Measurements from ENCODE around the gene ATP1A2.
"Not testable (repeated sequence)": the region's sequence is repeated elsewhere in the genome, so short reads cannot be mapped to it uniquely, and the experiment has no call there.

ATP1A2 gene

GRCh38 chr1:160101717-160102522 lies 13.6 kb upstream of the ATP1A2 start:
- no peak for DNase-seq

- no peak for DNase-seq
Measured at GRCh38 chr1:160103658-160104408, 11.7 kb upstream of the ATP1A2 start.

DNA sequence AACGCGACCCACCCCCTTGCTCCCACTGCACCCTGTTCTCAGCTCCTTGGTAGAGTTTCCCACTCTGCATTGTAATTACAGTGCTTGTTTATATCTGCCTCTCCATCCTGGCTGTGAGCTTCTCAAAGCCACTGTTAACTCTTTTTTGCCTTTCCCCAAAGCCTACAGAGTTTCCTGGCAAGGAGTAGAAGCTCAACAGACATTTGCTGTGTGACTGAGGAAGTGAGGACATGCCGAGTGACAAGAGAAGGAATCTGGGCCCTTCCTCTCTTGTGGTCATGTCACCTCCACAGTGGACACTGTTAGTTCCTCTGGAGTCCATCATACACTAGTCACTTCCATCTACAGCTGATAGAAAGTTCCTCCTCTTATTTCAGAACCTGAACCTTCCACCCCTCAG lies 11.1 kb upstream of the ATP1A2 start:
- DNase-seq: no peak

GRCh38 chr1:160105155-160105554 lies 10.4 kb upstream of the ATP1A2 start:
- DNase-seq: no peak

DNA sequence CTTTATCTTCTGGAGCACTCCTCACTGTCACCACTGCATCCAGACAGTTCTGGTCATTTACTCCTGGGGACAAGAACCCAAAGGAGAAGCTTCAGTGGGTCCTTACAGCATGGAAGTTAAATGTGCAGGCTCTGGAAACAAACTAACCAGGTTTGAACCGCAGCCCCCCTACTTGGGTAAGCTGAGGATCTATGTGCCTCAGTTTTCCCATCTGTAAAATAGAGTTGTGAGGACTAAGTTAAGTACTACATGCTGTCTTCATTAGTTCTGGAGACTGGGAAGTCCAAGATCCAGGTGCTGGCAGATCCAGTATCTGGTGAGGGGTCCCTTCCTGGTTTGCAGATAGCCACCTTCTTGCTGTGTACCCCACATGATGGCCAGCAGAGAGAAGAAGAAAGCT lies 8.0 kb upstream of the ATP1A2 start:
- DNase-seq: no peak

- no peak for DNase-seq
Measured at GRCh38 chr1:160108888-160109662, 6.5 kb upstream of the ATP1A2 start.

GRCh38 chr1:160109686-160110085 lies 5.9 kb upstream of the ATP1A2 start:
- DNase-seq: no peak

GRCh38 chr1:160111462-160111861 lies 4.1 kb upstream of the ATP1A2 start:
- DNase-seq: not testable (repeated sequence)

DNA sequence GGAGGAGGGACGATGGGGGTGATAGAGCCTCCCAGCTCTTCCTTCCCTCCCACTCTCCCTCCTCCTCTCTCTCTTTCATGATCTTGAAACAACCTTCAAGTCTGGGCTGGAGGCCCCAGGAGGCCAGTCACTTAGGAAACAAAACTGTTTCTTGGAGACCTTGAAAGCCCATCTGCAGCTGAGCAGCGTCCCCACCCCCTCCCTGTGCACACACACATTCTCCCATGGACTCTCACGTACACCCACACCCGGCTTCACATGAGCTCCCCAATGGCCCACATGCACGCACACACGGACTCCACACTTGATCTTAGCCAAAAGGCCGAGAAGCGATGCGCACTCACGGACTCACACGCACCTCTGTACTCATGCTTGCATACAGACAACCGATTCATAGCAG lies 3.2 kb upstream of the ATP1A2 start:
- no peak for DNase-seq

DNA sequence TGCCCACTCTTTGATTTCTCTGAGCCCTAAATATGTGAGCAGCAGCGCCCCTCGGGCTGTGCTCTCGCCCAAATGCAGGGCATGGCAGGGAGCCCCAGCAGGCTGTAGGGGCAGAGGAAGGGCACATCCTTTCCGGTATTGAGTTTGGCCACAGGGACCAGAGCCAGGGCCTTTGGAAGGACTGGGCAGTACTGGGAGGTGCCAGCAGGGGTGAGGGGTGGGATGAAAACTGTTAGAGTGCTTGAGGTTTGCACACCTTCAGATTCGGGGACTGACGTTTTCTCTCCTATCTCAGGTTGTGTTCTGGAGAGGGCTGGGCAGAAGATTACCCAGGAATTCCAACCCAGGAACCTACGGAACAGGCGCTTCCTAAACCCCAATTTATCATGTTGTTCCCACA lies 2.2 kb upstream of the ATP1A2 start:
- no peak for DNase-seq

- no peak for DNase-seq
Measured at GRCh38 chr1:160114085-160114484, 1.5 kb upstream of the ATP1A2 start.

GRCh38 chr1:160116283-160117147 lies 956 bp downstream of the ATP1A2 start:
- no peak for DNase-seq

GRCh38 chr1:160117300-160117699 lies 1.7 kb downstream of the ATP1A2 start:
- no peak for DNase-seq

DNA sequence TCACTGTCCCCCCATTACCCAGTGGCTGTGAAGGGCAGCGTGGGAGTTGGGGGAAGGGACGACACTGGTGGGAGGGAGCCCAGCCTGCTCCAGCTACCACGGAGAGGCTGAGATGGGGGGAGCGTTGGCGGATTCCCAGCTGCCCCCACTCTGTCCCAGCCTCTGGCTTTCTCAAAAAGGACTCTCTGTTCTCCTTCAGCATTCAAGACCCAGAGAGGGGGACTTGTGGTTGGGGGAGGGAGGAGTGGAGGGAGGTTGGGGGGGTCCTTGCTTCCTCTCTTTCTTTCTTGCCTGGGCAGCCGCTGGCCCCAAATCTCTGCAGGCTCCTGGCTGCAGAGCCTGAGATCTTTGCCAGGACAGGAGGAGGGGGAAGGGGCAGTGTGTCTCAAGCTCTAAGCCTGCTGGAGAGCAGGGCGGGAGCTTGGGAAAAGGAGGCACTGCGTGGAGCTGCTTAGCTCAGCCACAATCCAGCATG lies 2.2 kb downstream of the ATP1A2 start:
- DNase-seq: no peak

GRCh38 chr1:160118928-160119327 lies 3.4 kb downstream of the ATP1A2 start:
- DNase-seq: no peak

DNA sequence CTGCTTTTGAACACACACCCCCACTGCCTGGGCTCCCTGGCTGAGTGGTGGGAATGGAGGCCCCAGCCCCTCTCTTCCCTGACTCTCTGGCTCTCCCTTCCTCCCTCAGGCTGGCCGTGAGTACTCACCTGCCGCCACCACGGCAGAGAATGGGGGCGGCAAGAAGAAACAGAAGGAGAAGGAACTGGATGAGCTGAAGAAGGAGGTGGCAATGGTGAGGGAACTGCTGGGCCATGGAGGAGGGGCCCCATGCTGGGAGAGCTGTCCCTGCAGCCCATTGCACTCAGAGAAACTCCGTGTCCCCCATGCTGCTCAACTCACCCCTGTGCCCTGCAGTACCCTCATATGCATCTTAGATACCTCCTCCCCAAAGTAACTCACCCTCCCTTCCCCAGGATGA lies 5.2 kb downstream of the ATP1A2 start:
- DNase-seq: no peak

DNA sequence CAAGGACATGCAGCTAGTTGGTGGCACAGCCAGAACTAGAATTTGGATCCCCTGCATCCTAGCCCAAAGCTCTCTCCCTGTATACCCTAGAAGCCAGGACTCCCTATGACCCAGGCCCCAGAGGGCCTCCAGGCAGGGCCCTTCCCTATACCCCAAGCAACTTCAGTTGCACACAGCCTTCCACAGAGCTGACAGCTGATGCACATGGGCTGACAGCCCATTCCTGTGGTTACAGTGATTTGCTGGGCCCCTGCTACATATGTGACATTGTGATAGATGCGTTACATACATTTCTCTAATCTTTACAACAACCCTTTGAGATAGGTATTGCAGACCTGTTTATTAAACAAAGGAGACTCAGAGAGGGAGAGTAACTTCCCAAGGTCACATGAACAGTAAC lies 5.8 kb downstream of the ATP1A2 start:
- DNase-seq: no peak

- DNase-seq: no peak
Measured at GRCh38 chr1:160122978-160123495, 7.5 kb downstream of the ATP1A2 start.

DNA sequence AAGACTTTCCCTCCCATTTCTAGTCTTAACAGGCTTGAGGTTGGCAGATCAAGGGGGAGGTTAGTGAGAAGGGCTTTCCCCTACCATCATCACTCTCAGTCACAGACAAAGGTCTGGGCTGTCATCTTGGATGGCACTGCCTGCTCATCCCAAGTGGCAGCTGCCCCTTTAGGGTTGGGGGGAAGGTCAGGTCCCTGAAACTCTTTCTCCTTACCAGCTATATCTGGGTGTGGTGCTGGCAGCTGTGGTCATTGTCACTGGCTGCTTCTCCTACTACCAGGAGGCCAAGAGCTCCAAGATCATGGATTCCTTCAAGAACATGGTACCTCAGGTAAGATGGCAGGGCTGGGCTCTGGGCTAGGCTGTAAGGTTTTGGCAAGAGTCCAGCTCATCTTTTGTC lies 8.2 kb downstream of the ATP1A2 start:
- no peak for DNase-seq

GRCh38 chr1:160124705-160125478 lies 9.3 kb downstream of the ATP1A2 start:
- no peak for DNase-seq

- DNase-seq: no peak
Measured at GRCh38 chr1:160125746-160126145, 10.2 kb downstream of the ATP1A2 start.

Measured in T-helper 9 cell (primary cell).